SU-DHL-6 (cell line): ENCODE measurements around the gene AFAP1.

Experiments
- H2AFZ ChIP-seq: fragments of 200-600 bp; sonication (generic); 2 replicates; pipeline ENCODE4 v1.6.1; 2014; ENCODE audit warnings: low read depth, mild to moderate bottlenecking, moderate library complexity, mixed read lengths, antibody characterized with exemption, low read length; ENCODE audit not compliant: severe bottlenecking
- H3F3A ChIP-seq: fragments of 200-600 bp; shearing (Covaris generic); 2 replicates; pipeline ENCODE4 v1.6.0; 2016; ENCODE audit warnings: antibody characterized with exemption, mild to moderate bottlenecking; ENCODE audit not compliant: insufficient read depth
- H3K27ac ChIP-seq: fragments of 200-600 bp; sonication (generic); 2 replicates; pipeline ENCODE4 v1.5.1; 2016; ENCODE audit warnings: low read depth, mild to moderate bottlenecking, low read length, moderate library complexity, mixed read lengths
- H3K27me3 ChIP-seq: fragments of 200-600 bp; sonication (generic), shearing (Covaris generic); 2 replicates; pipeline ENCODE4 v1.6.0; 2014; ENCODE audit warnings: mild to moderate bottlenecking, low read length
- H3K36me3 ChIP-seq: fragments of 200-600 bp; sonication (generic); 2 replicates; pipeline ENCODE4 v1.6.1; 2014; ENCODE audit warnings: mild to moderate bottlenecking, low read length, mixed read lengths
- H3K4me2 ChIP-seq: fragments of 300-600, 200-600 bp; shearing (Covaris generic), sonication (generic); 2 replicates; pipeline ENCODE4 v1.6.0; 2014; ENCODE audit warnings: low read length, low read depth, mild to moderate bottlenecking; ENCODE audit not compliant: poor library complexity, severe bottlenecking
- H3K4me3 ChIP-seq: fragments of 200-600 bp; sonication (generic); 2 replicates; pipeline ENCODE4 v1.5.1; 2014; ENCODE audit warnings: antibody characterized with exemption, low read length, mild to moderate bottlenecking, mixed read lengths; ENCODE audit not compliant: insufficient read depth, poor library complexity, severe bottlenecking
- H3K79me2 ChIP-seq: fragments of 200-600 bp; sonication (generic); 2 replicates; pipeline ENCODE4 v1.6.1; 2014; ENCODE audit warnings: mild to moderate bottlenecking, low read length, moderate library complexity; ENCODE audit not compliant: insufficient read depth
- H3K9ac ChIP-seq: fragments of 200-600 bp; sonication (generic); 2 replicates; pipeline ENCODE4 v1.7.0; 2014; ENCODE audit warnings: mild to moderate bottlenecking, low read length
- H3K9me2 ChIP-seq: fragments of 200-600 bp; sonication (generic); replicated peaks from 2 replicates; pipeline ENCODE4 v1.6.1; 2014; ENCODE audit warnings: low read length; ENCODE audit not compliant: insufficient read depth
- H3K9me3 ChIP-seq: fragments of 200-600 bp; sonication (generic); 2 replicates; pipeline ENCODE4 v1.6.1; 2014; ENCODE audit warnings: low read length, mixed read lengths; ENCODE audit not compliant: insufficient read depth
- H4K20me1 ChIP-seq: fragments of 200-600 bp; sonication (generic); 2 replicates; pipeline ENCODE4 v1.6.1; 2014; ENCODE audit warnings: low read depth, mild to moderate bottlenecking, antibody characterized with exemption, low read length, moderate library complexity, mixed read lengths
- CTCF ChIP-seq: fragments of 200-600 bp; sonication (generic); IDR thresholded peaks from one replicate; pipeline ENCODE4 v1.5.1; 2017; ENCODE audit warnings: antibody characterized with exemption, mild to moderate bottlenecking, low read length, moderate library complexity; ENCODE audit not compliant: insufficient read depth, poor library complexity, severe bottlenecking
- EZH2phosphoT487 ChIP-seq: fragments of 200-600 bp; sonication (generic), shearing (Covaris generic); conservative IDR thresholded peaks from 2 replicates; pipeline ENCODE4 v1.6.1; 2018; ENCODE audit warnings: mild to moderate bottlenecking, antibody characterized with exemption, low read length, moderate library complexity, mixed read lengths

The AFAP1 gene

GRCh38 chr4:7941965-7942496, 2.4 kb upstream of the AFAP1 start:
- no peak for TF ChIP-seq EZH2phosphoT487
- no peaks in the 10 kb centered on the region for H3K36me3 ChIP-seq
- H3K27ac ChIP-seq: no peak overlapping the region
- H3K9ac ChIP-seq: no peak overlapping the region
- H3K4me3 ChIP-seq: no peak overlapping the region
- no peak overlapping the region for H2AFZ ChIP-seq
- H4K20me1 ChIP-seq: no peaks in the 10 kb centered on the region
- H3K27me3 ChIP-seq: no peaks in the 10 kb centered on the region
- H3K9me3 ChIP-seq: no peaks in the 10 kb centered on the region
- no peaks in the 10 kb centered on the region for H3K9me2 ChIP-seq
- H3K4me2 ChIP-seq: no peak overlapping the region
- H3F3A ChIP-seq: no peaks in the 10 kb centered on the region
- no peaks in the 10 kb centered on the region for H3K79me2 ChIP-seq

DNA sequence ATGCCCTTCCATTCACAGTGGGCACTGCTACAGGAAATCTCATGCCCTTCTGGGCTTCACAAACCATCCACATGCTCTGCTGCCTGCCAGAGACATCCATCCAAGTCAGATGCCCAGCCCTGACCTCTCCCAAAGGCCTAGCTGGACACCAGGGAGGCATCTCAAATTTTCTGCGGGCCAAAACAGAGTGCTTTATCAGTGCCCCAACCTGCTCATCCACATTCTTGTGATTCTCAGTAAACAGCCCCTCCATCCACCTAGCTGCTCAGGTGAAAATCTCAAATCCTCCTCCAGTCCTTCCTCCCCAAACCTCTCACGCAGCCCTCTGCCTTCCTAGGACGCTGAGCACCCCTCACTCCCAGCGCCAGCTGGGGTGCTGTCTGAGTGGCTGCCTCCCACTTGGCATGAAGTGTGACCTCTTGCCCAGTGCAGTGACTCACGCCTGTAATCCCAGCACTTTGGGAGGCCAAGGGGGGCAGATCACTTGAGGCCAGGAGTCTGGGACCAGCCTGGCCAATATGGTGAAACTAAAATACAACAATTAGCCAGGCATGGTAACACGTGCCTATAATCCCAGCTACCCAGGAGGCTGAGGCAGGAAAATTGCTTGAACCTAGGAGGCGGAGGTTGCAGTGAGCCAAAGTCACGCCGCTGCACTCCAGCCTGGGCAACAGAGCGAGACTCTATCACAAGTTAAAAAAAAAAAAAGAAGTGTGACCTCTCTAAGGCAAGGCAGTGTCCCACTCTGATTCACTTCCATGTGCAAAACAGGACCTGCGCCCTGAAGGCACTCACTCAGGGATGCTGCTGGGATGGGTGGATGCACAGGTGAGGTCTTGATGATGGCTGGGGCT, 1.7 kb upstream of the AFAP1 start:
- Histone ChIP-seq H3K36me3 (no peaks in the 10 kb centered on the region), H2AFZ (no peak overlapping the region), H4K20me1 (no peaks in the 10 kb centered on the region), H3K4me2 (no peak overlapping the region), H3K27me3 (no peaks in the 10 kb centered on the region), H3K79me2 (no peaks in the 10 kb centered on the region), H3K9me2 (no peaks in the 10 kb centered on the region), H3K9me3 (no peaks in the 10 kb centered on the region), H3F3A (no peaks in the 10 kb centered on the region), H3K9ac (no peak overlapping the region), H3K27ac (no peak overlapping the region), H3K4me3 (no peak overlapping the region)
- TF ChIP-seq CTCF (no peak), EZH2phosphoT487 (no peak)

DNA sequence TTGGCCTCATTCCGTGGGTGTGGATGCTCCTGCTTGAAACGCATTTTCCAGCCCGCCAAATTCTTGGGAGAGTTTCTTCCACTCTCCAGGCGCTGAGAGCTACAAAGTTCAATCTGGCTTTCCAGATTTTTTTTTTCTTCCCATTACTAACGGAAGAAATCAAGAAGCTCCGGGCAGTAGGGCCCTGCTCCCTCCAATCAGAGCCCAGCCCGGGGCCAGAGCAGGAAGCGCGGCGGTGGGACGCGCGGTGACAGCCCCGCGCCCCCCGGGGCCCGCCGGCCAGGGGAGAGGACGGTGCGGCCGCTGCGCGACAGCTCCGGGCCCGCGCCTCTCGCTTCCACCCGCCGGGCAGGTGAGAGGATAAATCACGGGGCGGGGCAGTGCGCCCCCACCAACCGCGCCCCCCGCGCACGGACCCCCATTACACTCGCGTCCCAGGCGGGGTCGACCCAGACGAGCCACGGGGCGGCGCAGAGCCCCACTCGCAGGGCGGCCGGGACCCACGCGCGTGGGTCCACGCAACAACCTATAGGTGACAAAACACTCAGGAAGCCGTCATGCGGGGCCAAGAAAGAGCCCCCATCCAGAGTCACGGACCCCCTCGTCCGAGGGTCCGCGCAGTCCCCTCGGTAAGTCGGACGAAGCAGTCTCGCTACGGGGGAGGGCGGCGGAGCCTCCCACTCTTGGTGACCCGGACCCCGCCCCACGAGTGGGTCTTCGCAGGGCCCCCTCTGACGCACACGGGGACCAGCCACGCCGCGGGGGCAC, 868 bp downstream of the AFAP1 start:
- Histone ChIP-seq H3F3A (no peaks in the 10 kb centered on the region), H3K9me3 (no peaks in the 10 kb centered on the region), H3K9me2 (no peaks in the 10 kb centered on the region), H4K20me1 (no peaks in the 10 kb centered on the region), H2AFZ (no peak overlapping the region), H3K27me3 (no peaks in the 10 kb centered on the region), H3K79me2 (no peaks in the 10 kb centered on the region), H3K36me3 (no peaks in the 10 kb centered on the region), H3K4me3 (no peak overlapping the region), H3K9ac (no peak overlapping the region), H3K4me2 (no peak overlapping the region), H3K27ac (no peak overlapping the region)
- no peak for TF ChIP-seq EZH2phosphoT487
- TF ChIP-seq CTCF: no peak
